T1000 (cell line): ENCODE data around the gene PRRX1.

Experiments
- DNase-seq: peaks from one replicate; lab custom pipeline; 2025; ENCODE audit warnings: mixed read lengths; lab: John Stamatoyannopoulos, UW

The PRRX1 gene

DNA sequence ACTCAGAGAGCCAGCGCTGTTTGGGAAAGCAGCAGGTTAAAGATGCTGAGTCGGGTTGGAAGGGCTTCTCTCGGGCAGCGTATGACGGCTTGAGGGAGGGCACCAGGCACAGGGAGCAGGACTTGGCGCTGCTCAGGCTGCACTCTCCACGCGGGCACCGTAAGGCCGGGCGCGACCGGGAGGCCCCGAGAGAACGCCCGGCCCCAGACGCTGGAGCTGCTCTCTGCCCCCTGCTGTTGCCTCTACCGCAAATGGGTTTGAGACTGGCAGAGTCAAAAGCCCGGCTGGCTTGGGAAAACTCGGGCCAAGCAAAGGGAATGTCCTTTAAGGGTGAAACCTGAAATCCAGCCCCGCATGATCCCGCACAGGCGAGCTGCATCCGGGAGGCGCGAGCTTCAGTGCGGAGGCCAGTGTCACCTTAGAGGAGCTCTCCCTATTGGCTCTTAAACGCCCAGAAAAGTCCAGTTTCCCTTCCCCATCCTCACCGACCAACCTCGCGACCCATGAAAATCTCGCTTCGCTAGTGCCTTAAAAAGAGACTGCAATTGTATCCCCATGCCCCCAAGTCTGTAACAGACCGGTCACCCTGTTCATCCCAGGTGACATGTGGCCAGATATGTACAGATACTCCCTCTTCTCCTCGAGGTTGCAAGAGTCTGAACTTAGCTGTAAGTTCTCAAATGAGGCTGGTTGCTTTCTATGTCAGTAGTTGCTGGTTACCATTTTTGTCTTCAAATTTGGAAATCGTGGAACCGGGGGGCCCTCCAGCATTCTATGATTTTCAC lies 1.1 kb downstream of the PRRX1 start:
- DNase-seq = peak; percentile 53

DNA sequence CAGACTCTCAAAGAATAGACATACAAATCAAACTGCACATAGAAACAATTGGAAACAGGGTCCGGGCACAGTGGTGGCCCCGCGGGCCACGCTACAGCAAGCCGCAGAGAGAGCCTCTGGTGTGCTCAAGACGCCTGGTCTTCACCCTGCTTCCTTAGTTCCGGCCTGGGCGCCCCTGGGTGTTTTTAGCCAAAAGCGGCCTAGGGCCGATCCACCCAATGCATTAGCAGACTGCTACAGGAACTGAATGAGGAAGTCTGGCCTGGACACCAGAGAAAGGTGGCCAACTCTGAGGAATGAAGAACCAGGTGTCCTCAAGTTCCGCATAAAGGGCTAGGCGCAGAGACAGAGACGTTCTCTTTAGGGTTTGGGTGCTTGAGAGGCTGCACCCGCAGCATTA lies 1.7 kb downstream of the PRRX1 start:
- DNase-seq = no peak

DNA sequence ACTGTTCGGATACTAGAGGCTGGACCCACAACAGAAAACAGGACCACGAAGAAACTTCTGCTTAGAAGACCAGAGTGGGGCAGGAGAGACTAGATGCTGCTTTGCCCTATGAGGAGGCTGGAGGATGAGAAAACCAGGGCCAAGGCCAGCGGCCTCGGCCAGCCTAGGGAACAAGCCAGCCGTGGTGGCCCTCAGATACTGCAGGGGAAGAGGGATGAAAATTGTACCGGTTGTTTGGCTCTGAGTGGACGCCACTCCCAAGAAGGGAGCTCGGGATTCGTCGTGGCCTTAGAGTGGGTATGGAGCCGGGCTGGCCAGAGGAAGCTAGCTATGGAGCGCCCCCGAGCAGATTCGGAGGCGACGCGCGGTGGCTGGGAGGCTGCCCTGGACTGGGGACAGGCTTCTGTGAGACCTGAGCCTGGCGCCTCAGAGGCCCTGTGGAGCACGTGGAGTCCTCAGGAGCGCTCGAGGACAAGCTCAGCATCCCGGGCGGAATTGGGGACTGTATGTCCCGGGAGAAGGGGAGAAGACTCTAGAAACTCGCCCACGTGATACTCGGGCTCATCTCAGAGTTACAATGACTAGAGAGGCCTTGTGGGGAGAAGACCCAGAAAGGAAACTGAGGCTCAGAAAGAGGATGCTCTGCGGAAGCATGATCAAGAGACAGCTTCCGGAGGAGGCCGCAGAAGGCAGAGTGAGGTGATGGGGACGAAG lies 2.8 kb downstream of the PRRX1 start:
- no peak for DNase-seq

DNA sequence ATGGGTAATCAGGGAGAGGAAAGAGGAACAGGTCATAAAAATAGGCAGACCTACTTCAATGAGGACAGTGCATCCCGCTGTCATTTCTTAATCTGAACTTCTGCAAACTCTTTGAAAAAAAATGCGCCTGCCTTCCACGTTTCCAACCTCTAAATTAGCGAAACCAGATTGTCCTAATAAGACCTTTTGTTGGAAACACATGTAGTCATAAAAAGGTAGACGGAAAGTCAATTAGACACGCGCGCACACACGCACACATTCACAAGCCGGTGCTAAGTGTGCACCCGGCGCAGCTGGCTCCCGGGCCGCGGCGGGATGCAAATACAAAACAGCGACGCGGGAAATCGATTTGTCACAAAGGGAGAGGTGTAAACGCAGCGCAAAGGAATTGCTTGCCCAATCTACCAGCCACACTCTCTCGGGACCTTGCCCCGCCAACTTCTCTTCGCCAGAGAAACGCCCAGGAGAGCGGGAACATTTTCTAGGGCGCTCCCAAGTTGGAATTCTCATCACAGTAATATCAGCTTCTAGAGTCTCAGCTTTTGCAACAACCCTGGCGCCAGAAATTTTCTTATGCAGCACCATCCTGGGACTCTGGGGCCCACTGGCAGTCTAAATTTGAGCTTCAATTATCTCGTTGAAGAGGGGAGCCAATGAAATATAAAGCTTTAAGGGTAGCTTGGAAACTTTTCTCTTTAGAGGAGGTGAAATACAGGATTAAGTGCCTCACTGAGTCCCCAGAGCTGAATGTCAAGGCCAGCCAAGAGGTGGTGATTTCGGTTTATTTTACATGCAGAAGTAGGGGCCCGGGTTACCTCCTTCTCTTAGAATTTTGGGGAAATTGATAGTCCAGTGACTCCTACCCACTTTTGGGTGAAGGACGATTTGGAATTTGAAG lies 4.5 kb downstream of the PRRX1 start:
- DNase-seq = no peak

DNA sequence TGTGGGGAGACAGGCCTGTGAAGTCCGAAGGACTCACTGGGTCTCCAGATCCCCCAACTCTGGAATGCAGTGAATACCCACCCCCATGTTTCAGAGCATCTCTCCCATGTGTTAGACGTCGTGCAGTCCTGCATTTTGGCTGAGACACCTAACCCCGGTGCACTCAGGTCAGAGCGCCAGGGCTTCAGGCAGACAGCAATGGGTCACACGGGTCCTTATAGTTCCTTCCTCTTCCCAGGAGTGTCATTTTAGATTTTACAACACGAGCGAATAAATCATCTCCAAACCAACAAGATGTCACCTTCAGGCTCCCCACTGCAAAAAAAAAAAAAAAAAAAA lies 5.1 kb downstream of the PRRX1 start:
- DNase-seq = no peak

DNA sequence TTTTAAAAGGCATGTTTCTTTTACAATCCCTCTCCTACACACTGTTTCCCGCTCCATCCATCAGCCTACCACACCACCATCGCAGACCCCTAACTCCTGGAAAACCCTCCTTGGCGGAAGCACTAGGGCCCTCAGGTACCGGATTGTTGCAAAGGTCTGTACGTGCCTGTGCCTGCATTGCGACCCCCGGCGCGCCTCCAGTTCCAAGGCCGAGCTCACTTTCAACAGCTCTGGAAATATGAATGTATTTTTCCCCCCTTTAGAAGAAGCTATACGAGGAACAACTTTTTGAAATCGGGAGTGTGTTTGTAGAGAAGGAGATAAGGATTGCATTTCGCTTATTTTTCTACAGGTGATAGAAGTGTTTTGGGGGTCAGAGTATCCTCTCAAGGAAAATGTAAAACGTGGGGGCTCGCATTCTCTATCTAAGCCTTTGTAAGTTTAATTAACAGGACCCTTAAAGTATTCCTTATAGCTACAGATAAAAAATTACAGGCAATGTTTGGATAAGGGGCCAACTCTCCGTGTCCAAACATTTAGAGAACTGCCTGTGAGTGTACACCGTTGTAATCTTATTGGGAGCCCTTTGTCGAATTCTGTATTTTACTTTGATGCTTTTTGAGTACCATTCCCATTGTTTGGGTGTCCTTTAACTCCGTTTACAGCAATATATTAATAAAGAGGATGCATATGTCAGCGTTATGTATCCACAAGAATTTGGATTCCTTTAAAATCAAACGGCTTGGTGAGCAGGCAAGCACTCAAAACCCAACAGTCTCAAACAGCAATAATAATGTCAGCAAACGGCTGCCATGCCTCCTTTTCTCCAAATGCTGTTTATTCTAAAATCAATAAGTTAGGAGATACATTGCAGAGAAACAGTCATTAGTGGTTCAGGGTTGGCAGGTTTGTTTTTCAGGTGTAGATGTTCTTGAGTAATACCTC lies 5.9 kb downstream of the PRRX1 start:
- no peak for DNase-seq

DNA sequence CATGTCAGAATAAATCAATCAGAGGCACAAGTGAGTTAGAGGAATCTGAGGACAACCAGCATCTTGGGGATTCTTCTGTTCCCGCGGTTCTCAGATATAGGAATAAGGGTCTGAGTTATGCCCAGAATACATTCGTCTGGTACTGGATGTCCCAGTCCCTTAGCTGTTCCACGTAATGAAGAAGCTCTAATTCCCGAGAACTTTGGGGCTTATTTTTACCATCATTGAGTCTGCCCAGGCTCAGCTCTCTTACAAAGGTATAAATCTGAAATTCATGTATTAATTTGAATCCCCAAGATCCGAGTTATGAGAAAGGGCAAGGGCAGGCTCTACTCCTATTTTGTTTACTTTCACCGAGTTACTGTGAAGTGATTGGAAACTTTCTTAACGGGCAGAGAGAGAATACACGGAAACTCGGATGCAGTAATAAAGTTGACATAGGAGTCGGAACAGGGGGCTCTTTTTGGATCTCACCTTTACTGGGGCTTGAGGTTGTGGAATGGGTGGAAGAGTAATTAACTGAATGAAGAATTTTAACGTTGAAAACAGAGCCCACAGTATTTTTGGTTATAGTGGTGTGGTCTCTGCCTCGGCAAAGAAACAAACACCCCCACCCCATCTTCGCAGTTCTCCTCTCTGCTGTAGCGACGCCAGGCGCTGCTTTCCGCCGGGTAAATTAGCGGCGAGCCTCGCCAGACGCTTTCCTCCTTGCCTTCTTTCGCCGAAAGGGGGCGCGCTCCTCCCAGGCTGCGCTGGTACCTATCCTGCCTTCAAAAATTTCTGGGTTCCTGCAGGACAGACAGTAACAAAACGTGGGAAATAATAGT lies 7.1 kb downstream of the PRRX1 start:
- no peak for DNase-seq

DNA sequence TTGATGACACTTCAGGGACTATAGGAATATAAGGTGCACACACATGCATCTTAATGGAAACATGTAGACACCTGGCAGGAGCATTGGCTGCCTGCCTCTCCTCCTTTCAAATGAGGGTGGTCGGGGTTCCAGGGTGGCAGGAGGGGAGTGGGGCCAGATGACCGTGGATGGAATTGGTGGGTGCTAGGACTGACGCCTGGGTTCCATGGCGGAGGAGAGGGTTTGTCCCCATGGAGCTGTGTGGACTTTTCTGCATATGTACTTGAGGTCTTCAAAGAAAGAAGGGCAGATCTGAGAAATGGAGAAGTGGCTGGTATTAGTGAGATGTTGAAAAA lies 7.7 kb downstream of the PRRX1 start:
- no peak for DNase-seq

DNA sequence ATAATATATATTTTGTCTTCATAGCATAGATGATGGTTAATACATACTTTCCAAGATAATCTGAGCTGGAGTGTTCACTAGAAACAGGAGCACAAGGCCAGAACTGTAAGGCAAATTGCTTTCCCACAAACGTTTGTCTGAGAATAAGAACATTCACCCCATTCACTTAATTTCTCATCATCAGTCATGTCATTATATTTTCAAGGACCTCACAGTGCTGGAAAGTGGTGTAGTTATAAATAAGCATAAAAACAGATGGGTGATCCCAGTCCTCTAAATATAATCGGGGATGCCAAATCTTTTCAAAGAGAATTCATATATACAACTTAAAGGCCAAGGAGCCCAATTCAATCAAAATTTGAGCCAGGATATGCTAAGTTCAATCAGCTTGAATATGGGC lies 8.4 kb downstream of the PRRX1 start:
- no peak for DNase-seq

DNA sequence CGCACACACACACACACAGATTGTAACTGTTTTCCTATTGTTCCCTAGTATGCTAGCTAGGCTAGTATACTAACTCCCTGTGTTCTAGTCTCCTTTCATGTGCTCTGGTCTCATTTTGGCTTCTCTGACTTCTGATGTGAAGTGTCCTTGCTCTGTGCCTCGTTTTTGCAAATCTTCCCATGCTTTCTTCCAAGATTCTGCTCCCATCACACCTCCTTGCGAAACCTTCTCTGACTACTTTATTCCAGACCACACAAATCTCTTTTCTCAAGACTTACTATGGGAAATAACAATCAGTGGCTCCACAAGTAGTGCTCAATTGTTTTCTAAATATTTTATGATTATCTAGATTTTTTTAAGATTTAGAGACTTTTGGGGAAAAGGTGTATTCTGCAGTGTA lies 10.3 kb downstream of the PRRX1 start:
- no peak for DNase-seq

DNA sequence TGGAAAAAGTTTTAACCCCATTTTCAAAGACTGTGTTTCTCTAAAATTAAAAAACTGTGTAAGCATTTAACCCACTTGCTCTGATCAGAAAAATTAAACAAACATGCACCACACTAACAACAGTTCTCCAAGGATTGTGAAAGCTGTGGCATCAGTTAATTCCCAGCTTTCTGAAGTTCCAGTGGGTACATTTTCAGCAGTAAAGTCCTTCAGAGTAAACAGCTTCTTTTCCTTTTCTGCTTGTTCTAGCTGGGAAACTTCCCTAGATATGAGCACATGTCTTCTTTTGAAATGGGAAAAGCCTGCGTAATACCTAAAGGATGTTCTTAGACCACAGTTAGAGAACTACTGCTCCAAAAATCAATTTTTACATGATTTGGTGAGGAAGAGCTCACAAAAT lies 11.1 kb downstream of the PRRX1 start:
- DNase-seq = no peak

DNA sequence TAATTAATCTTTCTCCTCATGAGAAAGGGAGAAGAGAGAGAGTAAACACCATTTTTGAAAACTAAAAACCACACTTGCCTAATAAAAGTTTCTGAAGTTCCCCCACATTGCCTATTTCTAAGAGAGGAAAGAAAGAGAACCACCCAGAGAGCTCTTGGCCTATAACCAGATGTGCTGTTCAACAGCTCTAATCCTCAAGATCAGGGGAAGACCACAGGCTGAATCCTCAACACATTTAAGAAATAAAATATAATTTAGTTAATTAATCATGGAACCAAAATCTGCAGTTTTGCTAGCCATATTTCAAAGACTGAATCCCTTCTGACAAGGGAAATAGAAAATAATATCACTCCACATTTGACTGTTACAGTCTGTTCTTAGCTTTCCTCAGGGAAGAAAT lies 11.9 kb downstream of the PRRX1 start:
- DNase-seq = no peak

DNA sequence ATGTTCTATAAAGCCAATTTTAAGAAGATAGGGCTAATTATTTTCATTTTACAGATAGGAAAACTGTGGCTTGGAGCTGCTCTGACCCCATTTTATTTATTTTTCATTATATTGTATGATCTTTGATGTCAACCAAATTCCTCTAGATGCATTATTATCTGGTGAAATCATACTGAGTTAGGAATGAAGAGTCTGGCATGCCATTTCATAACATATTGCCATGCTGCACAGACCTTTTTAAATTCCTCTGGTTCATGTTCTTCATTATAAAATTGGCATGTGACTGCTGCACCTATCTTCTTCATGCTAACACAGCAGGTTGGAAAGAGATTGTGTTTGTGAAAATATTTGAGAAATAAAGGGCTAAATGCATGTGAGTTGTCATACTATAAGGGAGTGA lies 12.7 kb downstream of the PRRX1 start:
- DNase-seq = no peak

DNA sequence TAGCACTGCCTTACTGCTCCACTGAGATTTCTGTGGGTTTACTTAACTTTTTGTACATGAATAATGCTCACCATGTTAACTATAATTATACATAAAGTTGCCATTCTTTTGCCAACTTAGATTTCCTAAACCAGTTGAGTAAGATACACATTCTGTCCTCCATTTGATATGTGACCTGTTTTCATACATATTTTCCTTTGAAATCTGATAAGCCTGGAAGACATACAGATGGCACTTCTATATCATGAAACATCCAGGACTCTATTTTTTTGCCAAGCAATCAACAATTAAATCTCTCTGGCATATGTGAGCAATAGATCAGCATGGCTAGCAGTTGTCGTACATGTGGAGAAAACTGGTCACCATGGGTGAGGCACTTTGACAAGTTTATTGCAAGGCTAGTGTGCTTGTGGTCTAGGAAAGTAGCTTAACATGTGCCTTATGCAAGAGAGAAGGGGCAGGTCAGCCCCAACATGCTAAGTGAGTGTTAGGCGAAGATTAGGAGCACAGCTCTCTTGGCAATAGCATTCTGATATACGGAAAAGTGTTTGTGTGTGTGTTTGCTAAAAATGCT lies 14.2 kb downstream of the PRRX1 start:
- no peak for DNase-seq

DNA sequence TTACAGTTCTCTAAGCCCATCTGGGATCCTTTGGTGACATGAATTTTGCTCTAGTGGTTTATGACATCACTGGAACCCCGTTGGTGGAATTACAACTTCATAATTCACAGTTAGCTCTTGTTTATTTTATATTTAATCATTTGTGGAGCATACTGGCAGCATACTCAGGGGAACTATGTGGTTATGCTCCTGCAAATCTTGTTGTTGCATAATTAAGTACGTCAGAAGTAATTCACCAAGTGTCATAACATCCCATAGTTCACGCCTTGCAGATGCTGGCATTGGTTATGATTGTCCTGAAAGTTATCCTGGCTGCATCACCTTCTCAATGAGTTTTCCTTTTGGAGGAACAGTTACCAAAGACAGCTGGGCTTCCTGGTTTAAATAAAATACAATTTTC lies 16.5 kb downstream of the PRRX1 start:
- DNase-seq = no peak

DNA sequence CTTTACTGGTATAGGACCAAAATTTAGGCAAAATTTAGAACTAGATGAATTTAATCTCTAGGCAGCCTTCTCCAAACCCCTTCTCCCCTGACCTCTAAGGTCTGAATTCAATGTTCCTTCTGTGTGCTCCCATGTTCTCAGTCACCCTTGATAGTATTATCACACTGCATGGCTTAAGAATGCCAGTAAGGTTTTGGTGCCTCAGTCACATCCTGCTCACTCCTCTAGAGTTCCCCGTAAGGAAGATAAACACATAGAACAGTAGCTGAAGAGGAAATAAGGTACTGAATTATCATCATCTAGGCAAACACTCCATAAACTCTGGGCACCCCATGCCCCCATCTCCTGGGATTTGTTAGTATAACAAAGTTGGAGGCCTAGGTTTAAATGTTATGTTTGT lies 18.2 kb downstream of the PRRX1 start:
- DNase-seq = no peak

DNA sequence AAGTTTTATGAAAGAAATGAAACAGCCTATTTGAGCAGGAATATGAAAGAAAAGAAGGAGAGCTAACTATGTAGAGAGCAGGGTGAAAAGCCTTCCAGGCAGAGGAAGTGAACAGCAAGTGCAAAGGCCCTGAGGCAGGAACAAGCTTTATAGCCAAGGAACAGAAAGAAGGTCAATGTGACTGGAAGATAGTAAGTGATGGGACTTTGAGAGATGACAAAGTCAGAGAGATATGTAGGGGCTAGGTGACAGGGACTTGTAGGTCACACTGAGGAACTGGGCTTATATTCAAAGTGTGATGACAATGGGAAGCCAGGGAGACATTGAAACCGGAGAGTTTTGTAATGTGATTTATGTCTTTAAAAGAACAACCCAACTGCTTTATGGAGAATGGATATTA lies 18.9 kb downstream of the PRRX1 start:
- DNase-seq = no peak

DNA sequence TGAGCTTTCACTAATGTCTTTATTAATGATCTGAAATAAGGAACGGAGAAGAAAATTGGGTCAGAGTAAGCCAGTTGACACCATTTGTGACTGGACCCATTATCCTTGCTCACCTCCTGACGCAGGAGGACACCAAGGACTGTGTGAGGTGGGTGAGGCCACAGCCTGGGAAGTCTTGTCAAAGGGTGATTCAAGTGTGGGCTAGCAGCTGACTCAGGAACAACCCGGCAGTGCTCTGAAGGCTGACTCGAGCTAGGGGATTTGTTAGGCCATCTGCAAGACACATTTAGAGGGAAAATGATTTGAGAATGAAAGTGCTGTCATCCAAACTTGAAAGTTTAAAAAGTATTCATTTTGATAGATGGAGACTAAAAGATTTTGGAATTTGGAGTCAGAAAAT lies 21.2 kb downstream of the PRRX1 start:
- no peak for DNase-seq

DNA sequence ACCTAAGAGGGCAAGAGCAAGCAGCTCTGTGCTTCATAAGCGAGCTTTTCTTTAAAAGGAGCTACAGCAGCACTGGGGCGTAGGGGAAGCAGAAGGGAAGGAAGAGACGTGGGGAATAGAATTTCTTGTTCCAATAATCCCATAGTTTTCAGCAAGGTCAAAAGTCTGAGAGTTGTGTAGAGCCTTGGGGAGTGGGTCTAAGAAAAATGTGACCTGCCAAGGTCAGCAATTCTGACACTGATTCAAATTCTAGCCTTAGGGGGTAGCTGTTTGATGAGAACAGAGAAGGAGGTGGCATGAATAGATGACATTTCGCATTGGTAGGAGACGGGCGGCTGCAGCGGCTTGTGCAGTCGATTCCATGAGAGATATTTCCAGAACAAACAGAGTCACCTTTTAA lies 22.4 kb downstream of the PRRX1 start:
- DNase-seq = no peak

DNA sequence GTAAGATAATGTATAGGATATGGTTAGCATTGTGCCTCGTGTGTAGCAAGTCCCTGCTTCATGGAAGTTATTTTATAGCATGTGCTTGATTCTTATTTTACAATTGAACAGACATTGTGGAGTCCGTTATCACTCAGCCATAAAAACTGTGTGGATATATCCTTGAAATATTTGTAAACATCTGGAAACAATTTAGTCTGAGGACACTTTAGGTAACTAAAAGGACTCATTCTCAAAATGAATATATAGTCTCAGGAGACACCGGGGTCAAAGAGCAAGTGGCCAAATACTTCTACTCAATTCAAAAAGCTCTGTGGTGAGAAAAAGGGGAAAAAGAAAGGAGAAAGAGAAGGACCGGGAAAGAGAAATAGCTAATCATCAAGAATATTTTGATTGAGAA lies 23.7 kb downstream of the PRRX1 start:
- DNase-seq = no peak

DNA sequence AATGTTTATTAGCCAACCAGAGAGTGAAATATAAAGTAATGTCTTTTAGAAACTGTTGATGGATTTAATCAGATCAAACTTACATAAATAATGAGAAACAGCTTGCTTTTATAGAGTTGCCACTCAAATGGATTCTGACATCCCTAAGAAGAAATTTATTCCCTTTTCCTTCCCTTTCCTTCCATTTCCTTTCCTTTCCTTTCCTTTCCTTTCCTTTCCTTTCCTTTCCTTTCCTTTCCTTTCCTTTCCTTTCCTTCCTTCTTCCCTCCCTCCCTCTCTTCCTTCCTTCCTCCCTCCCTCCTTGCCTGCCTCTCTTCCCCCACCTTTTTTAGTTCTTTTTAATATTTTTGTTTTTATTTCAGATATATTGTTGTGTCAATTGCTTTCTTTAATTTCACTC lies 27.3 kb downstream of the PRRX1 start:
- DNase-seq = no peak
